Calu3 (cell line): Measurements from ENCODE around the gene TSNAX. TPM values are rescaled to one million over a fixed set of nuclear protein-coding genes. Genes with fewer than 3 reads are reported as not detected.

Experiments used
- BruUV-seq: library from RNA; stranded (reverse); fragments of 400-500 nt; replicated peaks from 2 replicates; lab custom pipeline; 2021; lab: Mats Ljungman, UMichigan
- CTCF ChIA-PET: fragments of 300-600 bp; sonication (Branson Sonifier 250); formaldehyde crosslinking; loops from one replicate; lab custom pipeline; 2022; ENCODE audit warnings: antibody characterized with exemption; lab: Charles Lee
- DNase-seq: peaks from one replicate; pipeline ENCODE4 v3.0.0; 2022
- H3K27ac Mint-ChIP-seq: one replicate; pipeline ENCODE4 v1.8.0; 2022; ENCODE audit warnings: mixed read lengths; ENCODE audit not compliant: unreplicated experiment
- H3K27me3 Mint-ChIP-seq: one replicate; pipeline ENCODE4 v1.8.0; 2022; ENCODE audit warnings: mixed read lengths; ENCODE audit not compliant: unreplicated experiment
- H3K36me3 Mint-ChIP-seq: one replicate; pipeline ENCODE4 v1.8.0; 2022; ENCODE audit warnings: mild to moderate bottlenecking, moderate library complexity, mixed read lengths; ENCODE audit not compliant: insufficient read depth, unreplicated experiment
- H3K4me1 Mint-ChIP-seq: one replicate; pipeline ENCODE4 v1.8.0; 2022; ENCODE audit warnings: mild to moderate bottlenecking, low read depth, mixed read lengths; ENCODE audit not compliant: unreplicated experiment
- H3K4me3 Mint-ChIP-seq: one replicate; pipeline ENCODE4 v1.8.0; 2022; ENCODE audit warnings: mild to moderate bottlenecking, low read depth, moderate library complexity, mixed read lengths; ENCODE audit not compliant: unreplicated experiment
- H3K9me3 Mint-ChIP-seq: one replicate; pipeline ENCODE4 v1.8.0; 2022; ENCODE audit warnings: low read depth, mixed read lengths; ENCODE audit not compliant: unreplicated experiment
- CTCF ChIP-seq: fragments of 200-600 bp; IDR thresholded peaks from one replicate; pipeline ENCODE4 v1.8.0; 2022; ENCODE audit warnings: antibody characterized with exemption; ENCODE audit not compliant: unreplicated experiment
- intact Hi-C: fragments of 100-400 bp; cut with micrococcal nuclease; formaldehyde crosslinking; loops from one replicate; pipeline ENCODE4 v1.10.0; 2022; ENCODE audit not compliant: unreplicated experiment
- total RNA-seq: library from RNA; stranded (reverse); gene quantifications from 2 replicates; pipeline ENCODE4 v1.2.3, GENCODE V29; 2022

The TSNAX gene
- total RNA-seq, 1 experiment from 2014 or later, result 55.5 TPM

GRCh38 chr1:231522038-231522437 lies 6.4 kb upstream of the TSNAX start:
- Mint-ChIP-seq H3K9me3 (no peaks in the 10 kb centered on the region), H3K27ac (no peak overlapping the region), H3K4me3 (no peak overlapping the region), H3K36me3 (no peaks in the 10 kb centered on the region), H3K4me1 (no peaks in the 10 kb centered on the region), H3K27me3 (no peaks in the 10 kb centered on the region)
- no peak for DNase-seq
- intact Hi-C loops, result no loop called here
- BruUV-seq, result no TSS peak
- CTCF ChIA-PET, result interaction anchor here (0.5 kb wide), 1 partner anchor 28 kb away, joined by 3 read pairs; no protein-coding TSS in a partner anchor
- no peak for TF ChIP-seq CTCF

GRCh38 chr1:231522931-231523642 lies 5.4 kb upstream of the TSNAX start:
- peaks cover 8% of the 10 kb centered on the region for H3K36me3 Mint-ChIP-seq
- intact Hi-C loops, result no loop called here
- no peak for TF ChIP-seq CTCF

GRCh38 chr1:231523816-231524215 lies 4.7 kb upstream of the TSNAX start:
- H3K4me3 Mint-ChIP-seq, result no peak overlapping the region
- H3K36me3 Mint-ChIP-seq, result peaks cover 15% of the 10 kb centered on the region
- BruUV-seq, result no TSS peak
- no peak for TF ChIP-seq CTCF
- DNase-seq, result no peak
- intact Hi-C loops, result no loop called here
- no peaks in the 10 kb centered on the region for H3K27me3 Mint-ChIP-seq
- no peaks in the 10 kb centered on the region for H3K9me3 Mint-ChIP-seq
- H3K4me1 Mint-ChIP-seq, result peaks cover 11% of the 10 kb centered on the region
- CTCF ChIA-PET, result no interaction called here
- no peak overlapping the region for H3K27ac Mint-ChIP-seq

More at GRCh38 chr1:231522931-231523642, 5.4 kb upstream of the TSNAX start:
- Mint-ChIP-seq H3K9me3 (no peaks in the 10 kb centered on the region), H3K27me3 (no peaks in the 10 kb centered on the region), H3K4me3 (no peak overlapping the region), H3K27ac (no peak overlapping the region), H3K4me1 (peaks cover 9% of the 10 kb centered on the region)
- no TSS peak for BruUV-seq
- no peak for DNase-seq
- CTCF ChIA-PET, result interaction anchor here (0.5 kb wide), 1 partner anchor 27 kb away, joined by 3 read pairs; no protein-coding TSS in a partner anchor

- CTCF ChIA-PET, result interaction anchor here (0.7 kb wide), 1 partner anchor 1840 kb away, joined by 13 read pairs; no protein-coding TSS in a partner anchor
- H3K9me3 Mint-ChIP-seq, result no peaks in the 10 kb centered on the region
- peaks cover 26% of the 10 kb centered on the region for H3K4me1 Mint-ChIP-seq
- no peak overlapping the region for H3K27ac Mint-ChIP-seq
- no peak for TF ChIP-seq CTCF
- no TSS peak for BruUV-seq
- peaks cover 29% of the 10 kb centered on the region for H3K36me3 Mint-ChIP-seq
- H3K4me3 Mint-ChIP-seq, result no peak overlapping the region
- DNase-seq, result no peak
- H3K27me3 Mint-ChIP-seq, result no peaks in the 10 kb centered on the region
- intact Hi-C loops, result loop anchor here (5.0 kb wide), 1 partner anchor 169 kb away; no protein-coding TSS in a partner anchor
Measured at GRCh38 chr1:231526536-231526935, 1.9 kb upstream of the TSNAX start.
